Measurements from ENCODE around the gene ADIG. TPM values are rescaled to one million over a fixed set of nuclear protein-coding genes. Genes with fewer than 3 reads are reported as not detected.

The ADIG gene
- total RNA-seq, 1 donor from 2014 or later: not detected

GRCh38 chr20:38635721-38636288, 54.8 kb downstream of the ADIG start:
- intact Hi-C loops (cut with DNase I): no loop called here
- H3K4me1 ChIP-seq: no peaks in the 10 kb centered on the region
- no peak for TF ChIP-seq CTCF (IDR thresholded peaks at IDR 0.05)
- H3K9me3 ChIP-seq: no peaks in the 10 kb centered on the region
- no peak overlapping the region for H3K4me3 ChIP-seq
- H3K27ac ChIP-seq: no peak overlapping the region
- no peak for DNase-seq
- H3K27me3 ChIP-seq (ENCODE audit: low read depth): no peaks in the 10 kb centered on the region
- no peaks in the 10 kb centered on the region for H3K36me3 ChIP-seq
- ATAC-seq: no peak

Other genes with a start within 250 kb of the ADIG start
- gene LBP, start 234.7 kb upstream of the ADIG start, total RNA-seq: not detected
- 17.9 TPM for gene SNHG17, start 145.9 kb upstream of the ADIG start, total RNA-seq
- gene RALGAPB, start 108.4 kb upstream of the ADIG start, total RNA-seq: 35.7 TPM
- gene ARHGAP40, start 20.6 kb downstream of the ADIG start, total RNA-seq: 0.83 TPM
- not detected for gene SLC32A1, start 143.3 kb downstream of the ADIG start, total RNA-seq
- 6.0 TPM for gene ACTR5, start 167.3 kb downstream of the ADIG start, total RNA-seq
- 13.0 TPM for gene PPP1R16B, start 224.5 kb downstream of the ADIG start, total RNA-seq

All from lower lobe of right lung (tissue), 2 donors.